Activated naive CD4-positive, alpha-beta T cell treated with anti-CD3 and anti-CD28 coated beads, Interleukin-2, amount 50 U/mL, for 16 hours (primary cell): ENCODE measurements around the gene ARHGAP22.

Experiments used
- DNase-seq: peaks from one replicate; pipeline ENCODE4 v3.0.0-alpha.2; 2020

ARHGAP22 gene

GRCh38 chr10:48550071-48550691 is 54.7 kb downstream of the ARHGAP22 start:
- DNase-seq: no peak

- DNase-seq: no peak
These were observed 55.6 kb downstream of the ARHGAP22 start for GRCh38 chr10:48549236-48549635.

DNA sequence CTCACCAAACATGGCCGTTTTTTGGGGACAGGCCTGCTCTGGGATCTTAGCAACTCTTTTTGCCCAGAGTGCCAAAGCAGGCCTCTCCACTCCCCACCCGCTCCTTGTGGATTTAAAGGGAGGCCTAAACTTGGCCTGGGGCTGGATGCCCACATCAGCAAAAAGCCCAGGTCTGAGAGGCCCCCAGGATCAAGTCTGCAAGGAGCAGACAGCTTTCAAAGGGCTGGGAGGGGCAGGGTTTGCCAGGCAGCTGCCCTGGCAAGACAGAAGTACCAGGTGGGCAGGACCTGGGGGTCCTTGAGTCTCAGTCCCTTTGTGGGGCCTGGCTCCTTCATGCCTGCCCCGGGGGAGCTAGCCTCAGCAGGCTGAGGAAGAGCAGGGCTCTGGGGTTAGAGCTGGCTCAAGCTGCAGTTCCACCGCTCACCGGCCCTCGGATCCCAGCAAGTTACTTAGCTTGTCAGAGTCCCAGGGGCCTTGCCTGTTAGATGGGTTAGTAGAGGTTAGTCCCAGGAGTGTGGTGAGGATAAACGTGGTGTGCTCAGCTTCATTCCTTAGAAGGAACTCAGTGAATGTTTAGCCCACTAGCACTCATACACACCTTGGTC is 56.2 kb downstream of the ARHGAP22 start:
- DNase-seq: no peak

- DNase-seq: no peak
These were observed 56.9 kb downstream of the ARHGAP22 start for GRCh38 chr10:48547981-48548380.

DNA sequence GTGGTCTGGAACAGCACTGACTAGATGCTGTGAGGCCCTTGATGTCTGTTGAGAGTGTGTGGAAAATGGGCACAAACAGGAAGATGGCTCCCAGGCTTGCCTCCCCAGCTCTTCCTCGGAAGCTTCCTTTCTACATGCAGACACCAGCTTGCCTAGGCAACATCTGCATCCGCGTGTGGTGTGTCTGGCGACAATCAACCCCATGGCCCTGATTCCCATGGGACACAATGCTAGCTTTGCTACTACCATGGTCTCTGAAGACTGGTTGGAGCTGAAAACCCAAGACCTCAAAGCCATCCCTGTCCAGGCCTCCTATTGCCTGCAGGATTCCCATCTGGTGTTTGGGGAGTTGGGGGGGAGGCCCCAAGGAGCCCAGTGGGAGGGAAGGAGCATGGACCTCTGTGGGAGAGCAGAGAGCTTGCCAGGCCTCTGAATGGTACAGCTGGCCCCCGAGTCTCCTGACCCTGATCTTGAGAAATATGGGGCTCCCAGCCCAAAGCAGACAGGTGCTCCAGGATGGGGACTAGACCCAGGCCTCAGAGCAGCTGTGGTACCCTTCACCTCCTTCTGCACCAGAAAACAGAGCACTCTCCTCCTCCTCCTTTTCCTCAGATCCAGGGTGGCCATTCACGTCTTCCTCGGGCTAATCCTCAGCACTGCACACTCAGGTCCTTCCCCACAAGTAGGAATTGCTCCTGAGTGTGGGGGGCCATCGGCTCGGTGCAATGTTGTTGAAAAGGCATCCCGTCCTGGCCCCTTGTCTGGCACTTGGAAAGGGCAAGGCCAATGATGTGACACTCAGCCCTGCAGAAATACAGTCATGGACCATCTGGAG is 57.6 kb downstream of the ARHGAP22 start:
- no peak for DNase-seq

GRCh38 chr10:48545462-48546145 is 59.3 kb downstream of the ARHGAP22 start:
- DNase-seq: no peak

DNA sequence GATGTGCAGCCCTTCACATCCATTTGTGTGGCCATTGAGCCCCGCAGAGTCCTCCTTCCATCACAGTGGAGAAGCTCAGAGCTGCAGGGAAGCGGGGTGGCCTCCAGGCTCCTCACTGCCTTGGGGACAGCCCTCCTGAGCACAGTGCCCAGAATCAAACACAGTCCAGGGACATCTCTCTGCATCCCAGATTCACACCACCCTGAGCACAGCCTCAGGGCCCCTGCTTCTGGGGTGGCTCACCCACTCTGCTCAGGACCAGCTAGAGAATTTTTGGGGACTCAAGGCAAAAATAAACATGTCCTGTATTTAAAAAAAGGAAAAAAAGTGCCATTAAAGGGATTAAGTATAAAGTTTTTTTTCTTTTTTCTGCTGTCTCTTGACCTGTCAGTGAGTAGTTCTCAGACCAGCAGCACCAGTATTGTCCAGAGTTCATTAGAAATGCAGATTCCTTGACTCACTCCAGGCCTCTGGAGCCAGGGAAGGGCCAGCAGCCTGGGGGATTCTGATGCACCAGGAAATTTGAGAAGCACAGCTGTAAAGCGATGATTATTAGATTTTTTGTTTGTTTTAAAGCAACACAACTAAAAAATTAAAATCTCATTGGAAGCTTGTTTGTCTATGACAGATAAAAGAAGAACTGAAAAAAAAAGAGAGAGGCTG is 61.6 kb downstream of the ARHGAP22 start:
- DNase-seq: no peak

GRCh38 chr10:48542471-48543181 is 62.2 kb downstream of the ARHGAP22 start:
- no peak for DNase-seq

GRCh38 chr10:48541144-48541795 is 63.6 kb downstream of the ARHGAP22 start:
- no peak for DNase-seq

GRCh38 chr10:48538611-48539010 is 66.3 kb downstream of the ARHGAP22 start:
- no peak for DNase-seq

DNA sequence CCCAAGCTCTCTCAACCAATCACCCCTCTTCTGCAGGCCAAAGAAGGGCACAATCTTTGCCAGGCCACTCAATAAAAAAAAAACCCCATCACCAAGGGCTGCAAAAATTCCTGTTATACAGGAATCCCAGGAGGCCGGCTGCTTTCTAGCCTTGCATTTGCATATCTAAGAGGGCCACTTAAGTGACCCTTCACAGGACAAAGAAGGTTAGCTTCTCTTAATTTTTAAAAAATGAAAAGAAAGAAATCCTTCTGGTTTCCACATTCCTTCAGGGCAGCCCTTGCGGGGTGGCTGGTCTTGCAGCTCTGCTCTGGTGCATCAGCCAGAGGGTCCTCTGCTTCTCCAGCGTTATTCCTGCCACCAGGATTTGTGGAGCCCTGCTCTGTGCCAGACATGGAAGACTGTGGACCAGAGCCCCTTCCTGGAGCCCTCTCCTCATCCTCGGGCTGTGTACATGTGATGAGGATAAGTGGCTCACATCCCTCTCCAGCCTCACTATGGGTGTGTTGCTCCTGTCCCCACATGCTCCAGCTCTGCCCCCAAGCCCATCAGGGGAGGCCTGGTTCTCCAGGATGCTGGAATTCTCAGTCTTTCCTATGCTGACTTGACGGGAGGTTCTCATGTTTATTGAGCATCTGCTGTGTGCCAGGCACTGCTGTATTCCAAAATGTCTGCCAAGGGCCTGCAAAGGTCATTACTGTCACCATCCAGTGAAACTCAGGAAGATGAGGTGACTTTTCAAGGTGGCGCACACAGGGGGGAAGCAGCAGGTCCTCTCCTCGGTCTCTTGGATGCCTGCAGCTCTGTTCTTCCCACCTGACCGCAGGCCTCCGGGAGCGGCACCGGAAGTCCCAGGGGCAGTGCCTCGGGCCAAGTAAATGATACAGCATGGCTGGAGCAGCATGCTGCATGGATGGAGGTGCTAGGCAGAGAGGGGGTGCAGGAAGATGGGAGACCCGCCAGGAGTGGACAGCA is 67.7 kb downstream of the ARHGAP22 start:
- DNase-seq: no peak

- no peak for DNase-seq
These were observed 68.7 kb downstream of the ARHGAP22 start for GRCh38 chr10:48536156-48536500.

GRCh38 chr10:48535416-48536155 is 69.3 kb downstream of the ARHGAP22 start:
- DNase-seq: no peak

DNA sequence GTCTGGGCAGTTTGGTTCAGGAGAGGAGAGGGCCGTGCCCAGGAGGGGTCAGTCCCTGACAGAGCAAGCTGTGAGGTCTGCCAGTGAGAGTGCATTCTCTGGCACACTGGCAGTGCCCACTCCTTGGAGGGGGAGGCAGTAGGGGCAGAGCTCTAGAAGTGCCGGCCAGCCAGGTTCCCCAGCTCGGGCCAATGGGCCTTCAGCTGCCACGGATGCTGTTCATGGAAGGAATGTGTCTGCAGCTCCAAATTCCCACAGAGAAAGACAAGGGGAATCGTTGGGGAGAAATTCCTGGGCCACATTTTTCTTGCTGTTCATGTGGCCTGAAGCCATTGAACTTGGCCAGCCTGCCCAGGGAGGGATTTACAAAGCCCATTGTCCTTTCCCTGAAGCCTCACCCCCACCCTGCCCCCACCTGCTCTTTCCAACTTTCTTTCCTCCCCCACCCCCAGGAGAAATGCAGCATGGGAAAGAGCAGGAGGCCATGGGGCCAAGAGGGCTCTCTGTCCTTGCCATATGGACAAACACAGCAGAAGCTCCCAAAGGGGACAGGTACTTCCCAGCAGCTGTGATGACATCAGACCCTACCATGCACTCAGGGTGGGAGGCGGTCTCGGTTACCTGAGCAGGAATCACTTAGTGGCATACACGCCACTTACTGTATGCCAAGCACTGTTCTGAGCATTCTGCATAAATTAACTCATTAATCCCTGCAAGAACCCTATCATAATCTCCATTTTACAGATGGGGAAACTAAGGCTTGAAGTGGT is 70.7 kb downstream of the ARHGAP22 start:
- DNase-seq: no peak

- no peak for DNase-seq
These were observed 71.3 kb downstream of the ARHGAP22 start for GRCh38 chr10:48533540-48533939.

DNA sequence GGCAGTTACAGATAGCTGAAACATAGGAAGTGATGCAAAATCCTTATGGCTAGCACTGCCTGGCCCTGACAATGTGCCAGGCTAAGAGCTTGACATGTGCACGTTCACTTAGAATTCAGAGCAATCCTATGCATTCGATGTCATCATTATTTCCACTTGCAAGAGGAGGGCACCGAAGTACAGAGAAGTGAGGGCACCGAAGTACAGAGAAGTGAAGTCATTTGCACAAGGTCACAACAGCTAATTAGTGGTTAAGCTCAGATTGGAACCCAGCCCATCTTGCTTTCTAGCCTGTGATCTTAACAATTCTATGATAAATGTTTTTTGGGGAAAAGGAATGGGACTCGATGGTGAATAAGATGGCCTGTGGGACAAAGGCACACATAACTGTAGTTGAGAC is 73.4 kb downstream of the ARHGAP22 start:
- no peak for DNase-seq

DNA sequence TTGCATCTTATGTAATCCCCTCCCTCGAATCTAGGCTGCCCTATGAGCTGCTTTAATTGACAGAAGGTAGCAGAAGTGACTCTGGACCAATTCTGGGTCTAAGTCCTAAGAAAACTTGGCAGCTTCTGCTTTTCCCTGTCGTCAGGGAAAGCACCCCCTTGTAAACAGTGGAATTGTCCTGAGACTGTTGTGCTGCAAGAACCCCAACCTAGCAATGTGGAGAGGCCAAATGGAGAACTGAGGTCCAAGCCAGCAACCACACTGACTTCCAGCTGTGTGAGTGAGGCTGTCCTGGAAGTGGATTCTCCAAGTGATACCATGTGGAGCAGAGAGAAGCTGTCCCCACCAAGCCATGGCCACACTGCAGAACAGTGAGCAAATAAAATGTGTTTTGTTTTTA is 75.5 kb downstream of the ARHGAP22 start:
- DNase-seq: no peak

DNA sequence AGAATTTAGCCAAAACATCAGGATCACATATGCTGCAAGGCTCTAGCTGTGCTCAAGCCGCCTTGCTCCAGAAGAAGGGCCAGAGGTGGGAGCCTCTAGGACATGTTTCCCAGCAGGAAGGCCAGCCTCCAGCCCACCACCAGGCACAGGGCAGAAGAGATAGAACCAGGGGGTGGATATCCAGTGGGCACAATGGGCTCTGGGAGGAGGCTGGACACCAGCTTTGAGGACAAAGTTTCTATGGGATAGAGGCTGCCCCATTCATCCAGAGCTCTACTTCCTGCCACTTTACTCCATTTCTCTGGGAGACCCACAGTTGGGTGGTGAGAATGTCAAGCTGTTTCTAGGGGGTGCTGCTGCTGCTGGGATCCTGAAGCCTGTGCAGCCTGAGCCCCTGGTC is 77.1 kb downstream of the ARHGAP22 start:
- no peak for DNase-seq
